B cell (primary cell): ENCODE measurements around the gene ADCY7. TPM values are rescaled to one million over a fixed set of nuclear protein-coding genes. Genes with fewer than 3 reads are reported as not detected.

Experiments used
- ATAC-seq: fragments of 200-7000 bp; cut with Tn5 transposase; one replicate; pipeline ENCODE4 v1.10.0; 2021; ENCODE audit warnings: low read depth, mild to moderate bottlenecking, moderate number of reproducible peaks, moderate library complexity
- CTCF ChIA-PET: fragments of 350-600 bp; sonication (Branson Sonifier 250); formaldehyde crosslinking; loops from one replicate; lab custom pipeline; 2021; ENCODE audit warnings: antibody characterized with exemption, inconsistent platforms; lab: Charles Lee
- POLR2A ChIA-PET: fragments of 350-600 bp; sonication (Branson Sonifier 250); formaldehyde crosslinking; loops from one replicate; lab custom pipeline; 2021; ENCODE audit warnings: antibody characterized with exemption; lab: Charles Lee
- DNase-seq: peaks from one replicate; pipeline ENCODE4 v3.0.0; 2013
- H2AFZ ChIP-seq: 2 replicates; pipeline ENCODE4 v1.6.1; 2012; ENCODE audit warnings: mild to moderate bottlenecking, low read depth, low read length; ENCODE audit not compliant: insufficient read depth, poor library complexity, severe bottlenecking
- H3K27ac ChIP-seq, 2 donors: 1 replicate in 1 of 2; 2 replicates in 1 of 2; pipeline ENCODE4 v1.5.1; 2012 to 2013; ENCODE audit warnings: low read length in 2 of 2, mild to moderate bottlenecking in 2 of 2, moderate library complexity in 1 of 2
- H3K27me3 ChIP-seq, 4 experiments: fragments of 200-600 bp in 1 of 4; sonication (generic) in 1 of 4; replicated peaks in 1 of 4; 1 replicate in 2 of 4; 2 replicates in 2 of 4; pipeline versions ENCODE4 v1.6.1 to v1.7.0; 2013 to 2016; ENCODE audit warnings: low read length in 3 of 4, mild to moderate bottlenecking in 2 of 4, mixed read lengths in 1 of 4, moderate library complexity in 1 of 4; ENCODE audit not compliant: insufficient read depth in 4 of 4, control insufficient read depth in 3 of 4; ENCODE audit errors: control extremely low read depth in 1 of 4
- H3K36me3 ChIP-seq, 2 experiments: replicated peaks in 1 of 2; 1 replicate in 1 of 2; 2 replicates in 1 of 2; pipeline versions ENCODE4 v1.6.1 to v1.7.1; 2013; ENCODE audit warnings: low read length in 1 of 2; ENCODE audit not compliant: insufficient read depth in 2 of 2, control insufficient read depth in 1 of 2; ENCODE audit errors: control extremely low read depth in 1 of 2, extremely low read depth in 1 of 2
- H3K4me1 ChIP-seq, 2 donors: fragments of 200-600 bp in 1 of 2; sonication (generic) in 1 of 2; 1 replicate in 1 of 2; 2 replicates in 1 of 2; pipeline versions ENCODE4 v1.5.1 to v1.6.1; 2013 to 2017; ENCODE audit warnings: low read length in 2 of 2; ENCODE audit not compliant: control insufficient read depth in 2 of 2, insufficient read depth in 2 of 2
- H3K4me2 ChIP-seq: replicated peaks from 2 replicates; pipeline ENCODE3; 2012; ENCODE audit warnings: mild to moderate bottlenecking, low read depth, low read length; ENCODE audit not compliant: poor library complexity, severe bottlenecking
- H3K4me3 ChIP-seq, 5 experiments: fragments of 200-600 bp in 1 of 5; sonication (generic) in 1 of 5; 1 replicate in 3 of 5; 2 replicates in 2 of 5; pipeline versions ENCODE4 v1.5.1 to v1.7.0; 2011 to 2016; ENCODE audit warnings: low read length in 4 of 5, mild to moderate bottlenecking in 4 of 5, low read depth in 2 of 5, control low read depth in 1 of 5, moderate library complexity in 1 of 5; ENCODE audit not compliant: insufficient read depth in 1 of 5; ENCODE audit errors: control extremely low read depth in 1 of 5, extremely low read depth in 1 of 5
- H3K79me2 ChIP-seq: fragments of 200-600 bp; sonication (generic); one replicate; pipeline ENCODE4 v1.6.0; 2016; ENCODE audit warnings: low read length; ENCODE audit not compliant: control insufficient read depth, insufficient read depth
- H3K9ac ChIP-seq: fragments of 200-600 bp; sonication (generic); 2 replicates; pipeline ENCODE4 v1.6.1; 2017; ENCODE audit warnings: mild to moderate bottlenecking, low read length, moderate library complexity
- H3K9me3 ChIP-seq, 3 donors: one replicate each; pipeline versions ENCODE4 v1.6.1 to v1.7.1; 2013; ENCODE audit warnings: low read length in 2 of 3; ENCODE audit not compliant: control insufficient read depth in 2 of 3, insufficient read depth in 1 of 3; ENCODE audit errors: control extremely low read depth in 1 of 3
- H4K20me1 ChIP-seq: 2 replicates; pipeline ENCODE4 v1.6.0; 2012; ENCODE audit warnings: mild to moderate bottlenecking, low read length; ENCODE audit not compliant: insufficient read depth, control insufficient read depth, poor library complexity, severe bottlenecking
- H3K27ac Mint-ChIP-seq: one replicate; pipeline ENCODE4 v1.8.0; 2021; ENCODE audit warnings: mixed read lengths
- H3K27me3 Mint-ChIP-seq: one replicate; pipeline ENCODE4 v1.8.0; 2021; ENCODE audit warnings: mixed read lengths
- H3K4me1 Mint-ChIP-seq: one replicate; pipeline ENCODE4 v1.8.0; 2021; ENCODE audit warnings: mixed read lengths
- H3K4me3 Mint-ChIP-seq: one replicate; pipeline ENCODE4 v1.8.0; 2021; ENCODE audit warnings: mixed read lengths
- H3K9me3 Mint-ChIP-seq: one replicate; pipeline ENCODE4 v1.8.0; 2022; ENCODE audit warnings: mixed read lengths; ENCODE audit not compliant: insufficient read depth
- EZH2 ChIP-seq: IDR thresholded peaks from 2 replicates; pipeline ENCODE4 v1.6.1; 2012; ENCODE audit warnings: borderline replicate concordance, low read depth, mild to moderate bottlenecking, moderate library complexity, low read length; ENCODE audit not compliant: insufficient read depth, poor library complexity, severe bottlenecking
- WGBS: methylation state at CpG from one replicate; pipeline ENCODE4 v1.1.5; 2013; ENCODE audit warnings: missing lambda C conversion rate; ENCODE audit not compliant: insufficient coverage; 5-methylcytosine and 5-hydroxymethylcytosine counted together
- intact Hi-C: fragments of 100-400 bp; cut with micrococcal nuclease; formaldehyde crosslinking; loops from one replicate; pipeline ENCODE4 v1.10.0; 2022
- polyA plus RNA-seq: library from polyadenylated mRNA; depleted of rRNA; stranded (reverse); fragments of >200 nt; gene quantifications from 2 replicates; pipeline ENCODE4 v1.2.3, GENCODE V29; 2012
- total RNA-seq, 2 donors: library from RNA; stranded (reverse); fragments of 120-200 nt in 1 of 2; gene quantifications; 1 replicate in 1 of 2; 2 replicates in 1 of 2; pipeline versions ENCODE4 v1.2.3 to v1.2.4, GENCODE V29; 2013 to 2022
- TF ChIP-seq, protein P1 (sequence below): fragments of 200-600 bp; IDR thresholded peaks from one replicate; pipeline ENCODE4 v1.8.0; 2022; ENCODE audit warnings: antibody characterized with exemption, mild to moderate bottlenecking

Gene ADCY7
- total and polyA plus RNA-seq, 2 donors (not counting 1 experiment from before 2014, with no cell fraction given): 78.4 to 207 TPM

DNA sequence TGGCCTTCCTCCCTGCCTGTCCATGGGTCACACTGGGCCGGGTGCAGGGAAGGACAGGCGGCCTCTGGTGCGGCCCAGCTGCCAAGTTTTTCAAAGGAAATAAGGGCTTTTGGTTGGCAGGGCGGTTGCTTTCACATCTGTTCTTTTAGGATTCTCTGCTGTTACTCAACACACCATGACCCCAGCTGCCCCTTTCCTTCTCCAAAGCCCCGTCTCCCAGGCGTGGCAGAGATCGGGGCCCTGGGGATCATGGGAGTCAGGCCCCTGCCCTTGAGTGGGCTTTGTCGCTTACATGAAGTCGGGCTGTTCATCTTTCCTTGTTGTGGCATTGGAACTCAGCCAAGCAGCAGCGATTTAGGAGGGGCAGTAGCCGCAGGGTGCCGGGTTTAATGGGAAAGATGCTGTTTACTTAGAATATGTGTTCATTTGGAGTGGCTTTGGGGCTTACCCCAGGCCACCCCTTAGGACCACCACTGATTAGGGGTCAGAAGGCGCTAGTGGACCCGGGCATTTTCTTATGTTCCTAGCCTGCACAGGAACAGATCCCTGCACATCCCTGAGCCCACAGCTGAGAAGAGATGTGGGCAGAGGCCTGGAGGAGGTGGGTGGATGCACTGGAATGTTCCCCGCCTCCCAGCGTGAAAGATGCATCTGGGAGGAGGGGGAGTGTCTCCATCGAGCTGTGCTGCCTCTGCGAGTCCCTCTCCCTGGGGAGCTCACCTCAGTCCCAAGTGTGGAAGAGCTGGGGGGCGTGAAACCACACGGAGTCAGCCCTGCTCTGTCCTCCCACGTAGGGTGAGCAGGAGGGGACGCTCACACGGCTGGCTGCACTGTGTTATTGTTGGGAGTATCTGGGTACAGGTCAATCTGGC lies 6.8 kb upstream of the ADCY7 start:
- 23% methylated on average over 21 of the region's 23 CpGs for WGBS
- Histone ChIP-seq H3K4me2 (no peak overlapping the region), H3K79me2 (no peaks in the 10 kb centered on the region), H3K27ac (no peak overlapping the region), H2AFZ (no peak overlapping the region), H4K20me1 (no peaks in the 10 kb centered on the region), H3K27me3 (peaks cover 0 to 18% (median 8%) of the 10 kb centered on the region in 4 experiments), H3K4me3 (no peak overlapping the region), H3K36me3 (no peaks in the 10 kb centered on the region), H3K4me1 (peaks cover 0 to 4% of the 10 kb centered on the region in 2 donors), H3K9ac (no peak overlapping the region), H3K9me3 (peaks cover 0 to 11% (median 4%) of the 10 kb centered on the region in 3 donors)
- peaks cover 20% of the 10 kb centered on the region for H3K4me1 Mint-ChIP-seq
- H3K9me3 Mint-ChIP-seq: no peaks in the 10 kb centered on the region
- ChIA-PET CTCF (interaction anchor here (1.2 to 4.0 kb wide), 3 partner anchors 13 to 547 kb away, joined by 3 to 13 read pairs (median 4); no protein-coding TSS in a partner anchor), POLR2A (interaction anchor here (0.8 to 1.0 kb wide), 2 partner anchors 14 to 16 kb away, joined by 3 read pairs; no protein-coding TSS in a partner anchor)
- TF ChIP-seq EZH2: no peak
- TF ChIP-seq, protein P1, sequence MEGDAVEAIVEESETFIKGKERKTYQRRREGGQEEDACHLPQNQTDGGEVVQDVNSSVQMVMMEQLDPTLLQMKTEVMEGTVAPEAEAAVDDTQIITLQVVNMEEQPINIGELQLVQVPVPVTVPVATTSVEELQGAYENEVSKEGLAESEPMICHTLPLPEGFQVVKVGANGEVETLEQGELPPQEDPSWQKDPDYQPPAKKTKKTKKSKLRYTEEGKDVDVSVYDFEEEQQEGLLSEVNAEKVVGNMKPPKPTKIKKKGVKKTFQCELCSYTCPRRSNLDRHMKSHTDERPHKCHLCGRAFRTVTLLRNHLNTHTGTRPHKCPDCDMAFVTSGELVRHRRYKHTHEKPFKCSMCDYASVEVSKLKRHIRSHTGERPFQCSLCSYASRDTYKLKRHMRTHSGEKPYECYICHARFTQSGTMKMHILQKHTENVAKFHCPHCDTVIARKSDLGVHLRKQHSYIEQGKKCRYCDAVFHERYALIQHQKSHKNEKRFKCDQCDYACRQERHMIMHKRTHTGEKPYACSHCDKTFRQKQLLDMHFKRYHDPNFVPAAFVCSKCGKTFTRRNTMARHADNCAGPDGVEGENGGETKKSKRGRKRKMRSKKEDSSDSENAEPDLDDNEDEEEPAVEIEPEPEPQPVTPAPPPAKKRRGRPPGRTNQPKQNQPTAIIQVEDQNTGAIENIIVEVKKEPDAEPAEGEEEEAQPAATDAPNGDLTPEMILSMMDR: no peak
- H3K27me3 Mint-ChIP-seq: peaks cover 7% of the 10 kb centered on the region
- DNase-seq (no peak), ATAC-seq (no peak)
- no peak overlapping the region for H3K27ac Mint-ChIP-seq
- H3K4me3 Mint-ChIP-seq: no peak overlapping the region
- intact Hi-C loops: no loop called here
